ENCODE data around the gene STIM1. TPM values are rescaled to one million over a fixed set of nuclear protein-coding genes. Genes with fewer than 3 reads are reported as not detected.
A peak's percentile ranks its signal among the peaks of the same experiment; 100 is the strongest.

STIM1 gene
- total and polyA plus RNA-seq, 10 of the 15 experiments (the other 5 are each of a cell fraction or from before 2014, with no cell fraction given) = 8.6 to 57.7 (median 29.3) TPM

DNA sequence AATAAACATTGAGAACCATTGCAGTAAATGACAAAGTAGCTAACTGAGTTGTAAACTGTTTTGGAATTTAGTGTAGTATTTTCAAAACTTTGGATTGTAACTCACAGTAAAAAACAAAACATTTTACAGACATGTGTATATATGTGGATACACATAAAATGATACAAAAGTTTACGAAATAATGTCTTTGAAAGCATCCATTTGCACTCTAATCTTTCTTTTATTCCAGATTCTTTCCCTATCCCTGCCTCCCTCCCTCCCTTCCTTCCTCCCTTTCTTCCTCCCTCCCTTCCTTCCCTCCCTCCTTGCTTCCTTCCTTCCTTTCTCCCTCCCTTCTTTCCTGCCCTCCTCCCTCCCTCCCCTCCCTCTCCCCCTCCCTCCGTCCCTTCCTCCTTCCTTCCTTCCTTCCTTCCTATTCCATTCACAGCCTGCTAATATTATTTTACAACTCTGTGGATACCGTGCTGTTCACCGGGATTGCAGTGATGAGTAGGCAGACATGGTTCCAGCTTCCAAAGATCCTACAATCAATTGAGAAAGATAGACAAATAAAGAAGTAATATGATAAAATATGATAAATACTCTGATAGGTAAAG lies 242.7 kb downstream of the STIM1 start:
- TF ChIP-seq, protein P1, sequence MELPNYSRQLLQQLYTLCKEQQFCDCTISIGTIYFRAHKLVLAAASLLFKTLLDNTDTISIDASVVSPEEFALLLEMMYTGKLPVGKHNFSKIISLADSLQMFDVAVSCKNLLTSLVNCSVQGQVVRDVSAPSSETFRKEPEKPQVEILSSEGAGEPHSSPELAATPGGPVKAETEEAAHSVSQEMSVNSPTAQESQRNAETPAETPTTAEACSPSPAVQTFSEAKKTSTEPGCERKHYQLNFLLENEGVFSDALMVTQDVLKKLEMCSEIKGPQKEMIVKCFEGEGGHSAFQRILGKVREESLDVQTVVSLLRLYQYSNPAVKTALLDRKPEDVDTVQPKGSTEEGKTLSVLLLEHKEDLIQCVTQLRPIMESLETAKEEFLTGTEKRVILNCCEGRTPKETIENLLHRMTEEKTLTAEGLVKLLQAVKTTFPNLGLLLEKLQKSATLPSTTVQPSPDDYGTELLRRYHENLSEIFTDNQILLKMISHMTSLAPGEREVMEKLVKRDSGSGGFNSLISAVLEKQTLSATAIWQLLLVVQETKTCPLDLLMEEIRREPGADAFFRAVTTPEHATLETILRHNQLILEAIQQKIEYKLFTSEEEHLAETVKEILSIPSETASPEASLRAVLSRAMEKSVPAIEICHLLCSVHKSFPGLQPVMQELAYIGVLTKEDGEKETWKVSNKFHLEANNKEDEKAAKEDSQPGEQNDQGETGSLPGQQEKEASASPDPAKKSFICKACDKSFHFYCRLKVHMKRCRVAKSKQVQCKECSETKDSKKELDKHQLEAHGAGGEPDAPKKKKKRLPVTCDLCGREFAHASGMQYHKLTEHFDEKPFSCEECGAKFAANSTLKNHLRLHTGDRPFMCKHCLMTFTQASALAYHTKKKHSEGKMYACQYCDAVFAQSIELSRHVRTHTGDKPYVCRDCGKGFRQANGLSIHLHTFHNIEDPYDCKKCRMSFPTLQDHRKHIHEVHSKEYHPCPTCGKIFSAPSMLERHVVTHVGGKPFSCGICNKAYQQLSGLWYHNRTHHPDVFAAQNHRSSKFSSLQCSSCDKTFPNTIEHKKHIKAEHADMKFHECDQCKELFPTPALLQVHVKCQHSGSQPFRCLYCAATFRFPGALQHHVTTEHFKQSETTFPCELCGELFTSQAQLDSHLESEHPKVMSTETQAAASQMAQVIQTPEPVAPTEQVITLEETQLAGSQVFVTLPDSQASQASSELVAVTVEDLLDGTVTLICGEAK (IDR thresholded peaks at IDR 0.05; ENCODE audit: borderline replicate concordance) = no peak
- TF ChIP-seq, protein P2, sequence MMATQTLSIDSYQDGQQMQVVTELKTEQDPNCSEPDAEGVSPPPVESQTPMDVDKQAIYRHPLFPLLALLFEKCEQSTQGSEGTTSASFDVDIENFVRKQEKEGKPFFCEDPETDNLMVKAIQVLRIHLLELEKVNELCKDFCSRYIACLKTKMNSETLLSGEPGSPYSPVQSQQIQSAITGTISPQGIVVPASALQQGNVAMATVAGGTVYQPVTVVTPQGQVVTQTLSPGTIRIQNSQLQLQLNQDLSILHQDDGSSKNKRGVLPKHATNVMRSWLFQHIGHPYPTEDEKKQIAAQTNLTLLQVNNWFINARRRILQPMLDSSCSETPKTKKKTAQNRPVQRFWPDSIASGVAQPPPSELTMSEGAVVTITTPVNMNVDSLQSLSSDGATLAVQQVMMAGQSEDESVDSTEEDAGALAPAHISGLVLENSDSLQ (IDR thresholded peaks at IDR 0.05) = no peak
- TF ChIP-seq SIX5 (IDR thresholded peaks at IDR 0.05; ENCODE audit: low read depth, low read length, severe bottlenecking) = no peak
- DNase-seq (ENCODE audit: low read depth, low spot score) (no peak), FAIRE-seq (no peak), ATAC-seq (no peak)
- ChIA-PET RAD21 (ENCODE audit: unreplicated experiment) (interaction anchor here (1.1 to 3.0 kb wide), 4 partner anchors 23 to 249 kb away, joined by 4 to 9 read pairs (median 8); partner anchors contain the start of gene STIM1), CTCF (interaction anchor here (1.5 to 2.4 kb wide), 2 partner anchors 243 to 290 kb away, joined by 9 read pairs; partner anchors contain the start of genes PGAP2 and STIM1), SMC1A (ENCODE audit: uncharacterized antibody, unreplicated experiment) (interaction anchor here (0.7 to 2.0 kb wide), 6 partner anchors 25 to 342 kb away, joined by 3 to 12 read pairs (median 4); no protein-coding TSS in a partner anchor), POLR2A (interaction anchor here (0.5 to 1.7 kb wide), 2 partner anchors 107 to 257 kb away, joined by 4 to 5 read pairs; partner anchors contain the start of gene RHOG)
- BruUV-seq (replicated peaks) = no TSS peak
- peaks cover 72% of the 10 kb centered on the region for H3K79me2 ChIP-seq (ENCODE audit: control insufficient read depth, insufficient read depth, low read length)
- H3K9ac ChIP-seq (ENCODE audit: control insufficient read depth, insufficient read depth, low read length) = no peak overlapping the region
- H3K36me3 ChIP-seq (ENCODE audit: control insufficient read depth in 2 of 2, insufficient read depth in 2 of 2, low read length in 1 of 2) = 0 out of 4 replicates have a peak, but pooled peaks cover 0 to 4% of the 10 kb centered on the region in 2 experiments
- H3K4me2 ChIP-seq (ENCODE audit: control insufficient read depth, insufficient read depth) = peak overlapping the region; percentile 26
- no peak overlapping the region for H3K4me3 ChIP-seq
- in situ Hi-C loops (cut with MboI) (no loop called here), intact Hi-C loops (cut with micrococcal nuclease; ENCODE audit: unreplicated experiment) (no loop called here)
- H3K9me3 ChIP-seq (replicated peaks; ENCODE audit: control insufficient read depth, insufficient read depth, low read length) = no peaks in the 10 kb centered on the region
- H3K4me1 ChIP-seq (ENCODE audit: control insufficient read depth, insufficient read depth, low read length) = no peaks in the 10 kb centered on the region; the same call in 1 of the 2 replicates
- no peaks in the 10 kb centered on the region for H3K27me3 ChIP-seq (replicated peaks in 1 of 2; ENCODE audit: control insufficient read depth in 2 of 2, insufficient read depth in 2 of 2, low read length in 1 of 2)
- H3K27ac ChIP-seq (ENCODE audit: control insufficient read depth, insufficient read depth) = no peak overlapping the region
- no peak overlapping the region for H2AFZ ChIP-seq (ENCODE audit: control insufficient read depth, low read depth, low read length)
- H4K20me1 ChIP-seq (ENCODE audit: control insufficient read depth, insufficient read depth) = no peaks in the 10 kb centered on the region
- 72% methylated on average over 4 of the region's 4 CpGs for WGBS (ENCODE audit: insufficient coverage, insufficient replicate concordance, low lambda C conversion rate, missing lambda C conversion rate)

All from GM12878 (cell line).